ENCODE measurements around the gene PKN1. TPM values are rescaled to one million over a fixed set of nuclear protein-coding genes. Genes with fewer than 3 reads are reported as not detected.

The PKN1 gene
- total and polyA plus RNA-seq, 2 of the 13 experiments (the other 11 are each of a cell fraction or from before 2014, with no cell fraction given): 45.7 to 54.5 TPM

- TF ChIP-seq PAX8 (CRISPR knock-in tag; IDR thresholded peaks at IDR 0.05; ENCODE audit: borderline replicate concordance): 0 out of 2 replicates have a peak, but pooled peaks have one; percentile 7
These were observed 2.4 kb downstream of the PKN1 start (continued) for GRCh38 chr19:14435320-14436050.

DNA sequence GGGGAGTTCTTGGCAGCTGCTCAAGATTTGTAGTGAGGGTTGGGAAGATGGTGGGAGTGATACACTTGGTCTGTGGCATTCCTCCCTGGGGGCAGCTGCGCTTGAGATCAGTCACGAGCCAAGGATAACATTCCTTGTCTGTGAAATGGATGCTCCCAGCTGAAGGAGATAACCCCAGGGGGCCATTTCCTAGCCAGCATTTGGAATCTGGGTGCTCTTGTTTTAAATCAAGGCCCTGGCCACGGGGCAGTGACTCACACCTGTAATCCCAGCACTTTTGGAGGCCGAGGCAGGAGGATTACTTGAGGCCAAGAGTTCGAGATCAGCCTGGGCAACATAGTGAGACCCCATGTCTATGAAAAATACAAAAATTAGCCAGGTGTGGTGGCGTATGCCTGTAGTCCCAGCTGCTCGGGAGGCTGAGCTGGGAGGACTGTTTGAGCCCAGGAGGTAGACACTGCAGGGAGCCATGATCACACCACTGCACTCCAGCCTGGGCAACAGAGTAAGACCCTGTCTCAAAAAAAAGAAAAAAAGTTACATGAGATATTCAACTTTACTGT, 4.6 kb downstream of the PKN1 start:
- no TSS peak for BruUV-seq (replicated peaks)
- H3K4me1 ChIP-seq (ENCODE audit: insufficient read depth, low read length): peaks cover 34% of the 10 kb centered on the region
- FAIRE-seq (no peak), ATAC-seq (no peak), DNase-seq (ENCODE audit: low spot score) (no peak)
- no peak overlapping the region for H3K9ac ChIP-seq (ENCODE audit: insufficient read depth, low read depth, low read length)
- peaks cover 0 to 8% of the 10 kb centered on the region in 2 experiments; a peak in 3 of 5 replicates for H3K36me3 ChIP-seq (replicated peaks in 1 of 2; ENCODE audit: control insufficient read depth in 1 of 2, insufficient read depth in 2 of 2, low read length in 2 of 2)
- H3K27ac ChIP-seq (ENCODE audit: extremely low read length, insufficient read depth, low read length): no peak overlapping the region
- TF ChIP-seq ZNF121 (CRISPR knock-in tag; IDR thresholded peaks at IDR 0.05) (peak; percentile 57; the same call in 1 of the 2 replicates), ZNF160 (CRISPR knock-in tag; IDR thresholded peaks at IDR 0.05) (no peak)
- H2AFZ ChIP-seq (ENCODE audit: low read length): no peak overlapping the region
- peaks cover 11% of the 10 kb centered on the region for H3K79me2 ChIP-seq (ENCODE audit: insufficient read depth, low read length)
- no peak overlapping the region for H3K4me2 ChIP-seq (ENCODE audit: low read depth, low read length)
- ChIA-PET POLR2A (interaction anchor here (0.7 kb wide), 1 partner anchor 39 kb away, joined by 3 read pairs; no protein-coding TSS in a partner anchor), CTCF (ENCODE audit: low intra/inter-chr PET ratio, low total read pairs) (no interaction called here)
- no peaks in the 10 kb centered on the region for H3K27me3 ChIP-seq (ENCODE audit: control insufficient read depth in 1 of 2, insufficient read depth in 2 of 2, low read length in 2 of 2)
- H4K20me1 ChIP-seq (ENCODE audit: insufficient read depth, low read length): peaks cover 2% of the 10 kb centered on the region; the same call in 1 of the 2 replicates
- WGBS (ENCODE audit: low lambda C conversion rate): 96% methylated on average over 7 of the region's 7 CpGs
- no peaks in the 10 kb centered on the region for H3K9me3 ChIP-seq (ENCODE audit: low read length)
- in situ Hi-C loops (cut with HindIII; ENCODE audit: extremely low pct_ligation_motif_present, low pct_unique_long_range_greater_than_20kb): no loop called here
- intact Hi-C loops (cut with micrococcal nuclease; ENCODE audit: unreplicated experiment): no loop called here
- H3K4me3 ChIP-seq (replicated peaks in 1 of 3; ENCODE audit: insufficient read depth in 1 of 3, low read depth in 2 of 3, low read length in 3 of 3): no peak overlapping the region

- Histone ChIP-seq H3K79me2 (ENCODE audit: insufficient read depth, low read length) (peaks cover 10% of the 10 kb centered on the region), H2AFZ (ENCODE audit: low read length) (no peak overlapping the region), H3K4me1 (ENCODE audit: insufficient read depth, low read length) (peaks cover 31% of the 10 kb centered on the region), H4K20me1 (ENCODE audit: insufficient read depth, low read length) (peaks cover 2% of the 10 kb centered on the region; the same call in 1 of the 2 replicates), H3K9ac (ENCODE audit: insufficient read depth, low read depth, low read length) (no peak overlapping the region), H3K27ac (ENCODE audit: extremely low read length, insufficient read depth, low read length) (no peak overlapping the region), H3K4me3 (replicated peaks in 1 of 3; ENCODE audit: insufficient read depth in 1 of 3, low read depth in 2 of 3, low read length in 3 of 3) (no peak overlapping the region), H3K4me2 (ENCODE audit: low read depth, low read length) (no peak overlapping the region), H3K27me3 (ENCODE audit: control insufficient read depth in 1 of 2, insufficient read depth in 2 of 2, low read length in 2 of 2) (no peaks in the 10 kb centered on the region), H3K9me3 (ENCODE audit: low read length) (no peaks in the 10 kb centered on the region), H3K36me3 (replicated peaks in 1 of 2; ENCODE audit: control insufficient read depth in 1 of 2, insufficient read depth in 2 of 2, low read length in 2 of 2) (peaks cover 9 to 21% of the 10 kb centered on the region in 2 experiments)
- FAIRE-seq: no peak
- no peak for DNase-seq (ENCODE audit: low spot score)
- no peak for ATAC-seq
- BruUV-seq (replicated peaks): no TSS peak
- in situ Hi-C loops (cut with HindIII; ENCODE audit: extremely low pct_ligation_motif_present, low pct_unique_long_range_greater_than_20kb) (no loop called here), intact Hi-C loops (cut with micrococcal nuclease; ENCODE audit: unreplicated experiment) (no loop called here)
- POLR2A ChIA-PET: no interaction called here
- no peak for TF ChIP-seq PRDM15 (CRISPR knock-in tag; IDR thresholded peaks at IDR 0.05)
- CTCF ChIA-PET (ENCODE audit: low intra/inter-chr PET ratio, low total read pairs): no interaction called here
- WGBS (ENCODE audit: low lambda C conversion rate): 93% methylated on average over 9 of the region's 9 CpGs
These were observed 5.9 kb downstream of the PKN1 start for GRCh38 chr19:14439014-14439413.

Data from HepG2 (cell line).